Measurements from ENCODE around the gene ACAT2. TPM values are rescaled to one million over a fixed set of nuclear protein-coding genes. Genes with fewer than 3 reads are reported as not detected.
"Not testable (repeated sequence)": the region's sequence is repeated elsewhere in the genome, so short reads cannot be mapped to it uniquely, and the experiment has no call there.

ACAT2 gene
- polyA plus RNA-seq, 1 donor from 2014 or later = 143 TPM

DNA sequence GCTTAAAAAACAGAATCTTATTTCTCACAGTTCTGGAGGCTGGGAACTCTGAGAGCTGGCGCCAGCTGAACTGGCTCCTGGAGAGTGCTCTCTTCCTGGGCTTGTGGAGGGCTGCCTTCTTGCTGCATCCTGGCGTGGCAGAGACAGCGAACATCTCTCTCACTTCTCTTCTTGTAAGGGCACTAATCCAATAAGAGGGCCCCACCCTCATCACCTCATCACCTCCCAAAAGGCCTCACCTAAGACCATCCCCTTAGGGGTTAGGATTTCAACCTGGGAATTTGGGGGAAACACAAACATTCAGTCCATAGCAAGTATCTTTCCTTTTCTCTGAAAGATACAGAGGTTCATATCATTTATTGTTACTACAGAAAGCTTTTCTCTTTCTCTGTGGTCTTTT, 62.1 kb downstream of the ACAT2 start:
- Histone ChIP-seq H3K4me3 (ENCODE audit: low read length) (no peak overlapping the region), H3K9ac (ENCODE audit: low read length) (no peak overlapping the region), H3K9me2 (ENCODE audit: insufficient read depth, low read length) (no peaks in the 10 kb centered on the region), H3K36me3 (ENCODE audit: insufficient read depth, low read length) (no peaks in the 10 kb centered on the region), H3K9me3 (ENCODE audit: low read length) (no peaks in the 10 kb centered on the region), H2AFZ (ENCODE audit: low read depth, low read length) (no peak overlapping the region), H3F3A (ENCODE audit: insufficient read depth, low read length, poor library complexity, severe bottlenecking) (no peaks in the 10 kb centered on the region), H4K20me1 (ENCODE audit: insufficient read depth) (no peaks in the 10 kb centered on the region), H3K27ac (ENCODE audit: low read length) (no peak overlapping the region), H3K27me3 (ENCODE audit: insufficient read depth, low read depth, low read length) (no peaks in the 10 kb centered on the region), H3K79me2 (replicated peaks; ENCODE audit: insufficient read depth, low read length) (no peaks in the 10 kb centered on the region), H3K4me2 (ENCODE audit: low read length) (no peak overlapping the region)
- no peak for TF ChIP-seq RAD21 (conservative IDR thresholded peaks at IDR 0.05)
- TF ChIP-seq MXI1 (conservative IDR thresholded peaks at IDR 0.05; ENCODE audit: poor library complexity, severe bottlenecking) = no peak
- no peak for TF ChIP-seq SMC3 (conservative IDR thresholded peaks at IDR 0.05; ENCODE audit: poor library complexity)

- H3K9ac ChIP-seq (ENCODE audit: low read length); H3K9me3 ChIP-seq (ENCODE audit: low read length); H3F3A ChIP-seq (ENCODE audit: insufficient read depth, low read length, poor library complexity, severe bottlenecking); H3K4me3 ChIP-seq (ENCODE audit: low read length); H3K36me3 ChIP-seq (ENCODE audit: insufficient read depth, low read length); H2AFZ ChIP-seq (ENCODE audit: low read depth, low read length); H3K27ac ChIP-seq (ENCODE audit: low read length); H4K20me1 ChIP-seq (ENCODE audit: insufficient read depth); H3K4me2 ChIP-seq (ENCODE audit: low read length); H3K9me2 ChIP-seq (ENCODE audit: insufficient read depth, low read length); H3K27me3 ChIP-seq (ENCODE audit: insufficient read depth, low read depth, low read length); H3K79me2 ChIP-seq (replicated peaks; ENCODE audit: insufficient read depth, low read length): not testable (repeated sequence)
Observed at GRCh38 chr6:159824690-159825089, 62.8 kb downstream of the ACAT2 start.

GRCh38 chr6:159826004-159826403, 64.2 kb downstream of the ACAT2 start:
- H3K27ac ChIP-seq (ENCODE audit: low read length) = no peak overlapping the region
- no peak overlapping the region for H3K4me2 ChIP-seq (ENCODE audit: low read length)
- H3K4me3 ChIP-seq (ENCODE audit: low read length) = no peak overlapping the region
- H3K79me2 ChIP-seq (replicated peaks; ENCODE audit: insufficient read depth, low read length) = no peaks in the 10 kb centered on the region
- no peaks in the 10 kb centered on the region for H4K20me1 ChIP-seq (ENCODE audit: insufficient read depth)
- H3K9me2 ChIP-seq (ENCODE audit: insufficient read depth, low read length) = no peaks in the 10 kb centered on the region
- no peak overlapping the region for H2AFZ ChIP-seq (ENCODE audit: low read depth, low read length)
- H3K27me3 ChIP-seq (ENCODE audit: insufficient read depth, low read depth, low read length) = no peaks in the 10 kb centered on the region
- TF ChIP-seq CTCF (IDR thresholded peaks at IDR 0.05; ENCODE audit: poor library complexity, severe bottlenecking) = no peak
- no peak for TF ChIP-seq POLR2AphosphoS5 (IDR thresholded peaks at IDR 0.05)
- TF ChIP-seq, protein P1, sequence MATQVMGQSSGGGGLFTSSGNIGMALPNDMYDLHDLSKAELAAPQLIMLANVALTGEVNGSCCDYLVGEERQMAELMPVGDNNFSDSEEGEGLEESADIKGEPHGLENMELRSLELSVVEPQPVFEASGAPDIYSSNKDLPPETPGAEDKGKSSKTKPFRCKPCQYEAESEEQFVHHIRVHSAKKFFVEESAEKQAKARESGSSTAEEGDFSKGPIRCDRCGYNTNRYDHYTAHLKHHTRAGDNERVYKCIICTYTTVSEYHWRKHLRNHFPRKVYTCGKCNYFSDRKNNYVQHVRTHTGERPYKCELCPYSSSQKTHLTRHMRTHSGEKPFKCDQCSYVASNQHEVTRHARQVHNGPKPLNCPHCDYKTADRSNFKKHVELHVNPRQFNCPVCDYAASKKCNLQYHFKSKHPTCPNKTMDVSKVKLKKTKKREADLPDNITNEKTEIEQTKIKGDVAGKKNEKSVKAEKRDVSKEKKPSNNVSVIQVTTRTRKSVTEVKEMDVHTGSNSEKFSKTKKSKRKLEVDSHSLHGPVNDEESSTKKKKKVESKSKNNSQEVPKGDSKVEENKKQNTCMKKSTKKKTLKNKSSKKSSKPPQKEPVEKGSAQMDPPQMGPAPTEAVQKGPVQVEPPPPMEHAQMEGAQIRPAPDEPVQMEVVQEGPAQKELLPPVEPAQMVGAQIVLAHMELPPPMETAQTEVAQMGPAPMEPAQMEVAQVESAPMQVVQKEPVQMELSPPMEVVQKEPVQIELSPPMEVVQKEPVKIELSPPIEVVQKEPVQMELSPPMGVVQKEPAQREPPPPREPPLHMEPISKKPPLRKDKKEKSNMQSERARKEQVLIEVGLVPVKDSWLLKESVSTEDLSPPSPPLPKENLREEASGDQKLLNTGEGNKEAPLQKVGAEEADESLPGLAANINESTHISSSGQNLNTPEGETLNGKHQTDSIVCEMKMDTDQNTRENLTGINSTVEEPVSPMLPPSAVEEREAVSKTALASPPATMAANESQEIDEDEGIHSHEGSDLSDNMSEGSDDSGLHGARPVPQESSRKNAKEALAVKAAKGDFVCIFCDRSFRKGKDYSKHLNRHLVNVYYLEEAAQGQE (IDR thresholded peaks at IDR 0.05; ENCODE audit: borderline replicate concordance) = no peak
- TF ChIP-seq TAF1 (IDR thresholded peaks at IDR 0.05; ENCODE audit: low read depth) = no peak
- TF ChIP-seq MXI1 (conservative IDR thresholded peaks at IDR 0.05; ENCODE audit: poor library complexity, severe bottlenecking) = no peak
- no peaks in the 10 kb centered on the region for H3K9me3 ChIP-seq (ENCODE audit: low read length)
- H3K36me3 ChIP-seq (ENCODE audit: insufficient read depth, low read length) = no peaks in the 10 kb centered on the region
- no peaks in the 10 kb centered on the region for H3F3A ChIP-seq (ENCODE audit: insufficient read depth, low read length, poor library complexity, severe bottlenecking)
- H3K9ac ChIP-seq (ENCODE audit: low read length) = no peak overlapping the region
